Subcutaneous adipose tissue (tissue), 4 donors: ENCODE data around the gene DGKB. TPM values are rescaled to one million over a fixed set of nuclear protein-coding genes. Genes with fewer than 3 reads are reported as not detected.

Experiments used
- CTCF ChIP-seq: fragments of 450-650 bp; IDR thresholded peaks from one replicate; pipeline ENCODE4 v1.5.1; 2016; ENCODE audit warnings: low read depth, mild to moderate bottlenecking, control low read depth, antibody characterized with exemption, moderate library complexity
- total RNA-seq, 4 donors: library from RNA; depleted of rRNA; stranded (reverse); fragments of >200 nt; gene quantifications; one replicate each; pipeline ENCODE4 v1.1.0, GENCODE V29; 2016

The DGKB gene
- total RNA-seq, 4 donors from 2014 or later: 0.17 TPM; not detected in 3

- TF ChIP-seq CTCF: no peak
These were observed 423.6 kb downstream of the DGKB start for GRCh38 chr7:14478834-14479510.

DNA sequence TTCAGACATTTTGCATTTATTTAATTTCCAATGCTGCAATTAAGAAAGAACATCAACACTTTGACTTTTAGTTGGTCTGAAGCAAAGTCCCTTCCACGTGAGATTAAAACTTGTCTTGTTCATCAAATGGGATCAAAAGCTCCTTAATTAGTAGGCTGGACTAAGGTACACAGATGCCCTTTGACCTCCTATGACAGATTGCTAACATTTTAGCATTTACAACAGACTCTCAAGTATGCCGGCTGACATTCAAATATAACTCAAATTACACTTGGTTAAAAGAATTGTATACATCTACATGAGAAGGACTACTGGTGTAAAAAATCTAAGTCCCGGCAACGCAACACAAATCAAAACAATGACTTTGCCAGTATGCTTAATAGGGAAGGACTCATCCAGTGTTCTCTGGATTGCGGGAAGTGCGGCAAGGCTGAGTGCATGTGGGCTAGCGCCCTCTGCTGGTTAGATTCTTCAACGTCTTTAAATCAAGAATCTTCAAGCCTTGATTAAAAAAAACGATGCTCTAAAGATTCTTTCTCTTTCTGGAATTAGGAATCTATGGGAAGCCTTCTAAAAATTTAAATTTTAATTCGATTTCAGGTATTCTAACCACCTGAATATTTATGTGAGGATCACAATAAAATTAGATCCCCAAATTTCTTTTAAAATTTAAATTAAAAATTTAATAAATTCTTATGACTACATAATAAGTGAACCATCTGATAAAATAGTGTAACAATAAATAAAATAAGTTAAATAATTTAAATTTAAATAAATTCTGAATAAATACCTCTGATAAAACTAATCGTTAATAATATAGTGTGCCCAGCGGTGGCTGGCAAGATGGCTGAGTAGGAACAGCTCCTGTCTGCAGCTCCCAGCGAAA lies 444.7 kb downstream of the DGKB start:
- no peak for TF ChIP-seq CTCF

DNA sequence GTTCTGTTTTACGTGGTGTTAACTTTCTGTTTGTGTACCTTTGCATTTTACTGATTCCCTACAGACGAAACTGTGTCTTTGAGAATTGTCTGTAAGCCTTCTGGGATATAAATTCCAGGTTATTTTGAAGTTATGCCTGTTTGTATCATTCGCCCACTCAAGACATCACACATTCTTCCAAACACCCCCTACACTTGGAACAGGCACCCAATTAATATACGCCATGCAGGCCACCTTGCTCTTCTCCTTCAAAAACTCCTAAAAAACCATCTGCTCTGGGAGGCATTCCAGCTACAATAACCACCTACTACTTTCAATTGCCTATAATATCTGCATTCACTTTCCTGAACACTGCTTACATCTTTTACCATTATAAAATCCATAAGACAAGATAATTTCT lies 453.3 kb downstream of the DGKB start:
- TF ChIP-seq CTCF: no peak

DNA sequence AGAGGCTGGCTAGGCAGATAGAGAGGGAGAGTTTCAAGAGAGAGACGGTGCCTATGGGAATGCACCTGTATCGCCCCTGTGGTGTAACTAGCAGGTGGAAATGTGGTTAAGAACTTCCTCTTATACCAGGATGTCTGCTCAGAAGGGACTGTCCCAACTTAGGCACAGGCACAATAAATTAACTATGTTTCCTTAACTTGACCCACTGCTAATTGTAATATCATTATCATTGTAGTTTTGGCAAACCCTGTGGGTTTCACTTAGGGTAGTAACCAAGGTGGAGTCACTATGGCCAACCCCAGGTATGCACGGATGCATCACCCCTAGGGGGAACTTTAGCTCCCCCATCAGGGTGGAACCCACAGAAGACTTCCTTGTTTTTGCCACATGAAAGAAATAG lies 455.7 kb downstream of the DGKB start:
- no peak for TF ChIP-seq CTCF

DNA sequence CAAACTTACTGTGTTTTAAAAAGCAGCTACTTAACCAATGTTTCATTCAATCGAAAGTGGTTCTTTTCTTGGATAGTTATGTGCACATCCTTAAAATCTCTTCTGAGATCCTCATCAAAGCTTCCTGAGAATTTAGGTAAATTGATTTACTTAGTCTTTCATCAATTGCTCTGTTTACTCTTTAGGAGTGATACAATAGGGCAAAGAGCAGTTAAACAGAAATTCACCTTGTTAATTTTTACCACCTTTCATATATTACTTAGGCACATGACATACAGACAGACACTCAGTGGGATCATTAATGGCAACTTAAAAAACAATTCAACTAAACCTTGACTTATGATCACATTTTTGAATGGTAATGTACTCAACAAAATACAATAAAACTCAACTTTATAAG lies 456.3 kb downstream of the DGKB start:
- TF ChIP-seq CTCF: no peak

- no peak for TF ChIP-seq CTCF
These were observed 464.2 kb downstream of the DGKB start for GRCh38 chr7:14438366-14438765.

GRCh38 chr7:14436878-14437277 lies 465.7 kb downstream of the DGKB start:
- no peak for TF ChIP-seq CTCF
